Measurements from ENCODE around the gene NPNT. TPM values are rescaled to one million over a fixed set of nuclear protein-coding genes. Genes with fewer than 3 reads are reported as not detected.

NPNT gene
- total RNA-seq, 4 donors from 2014 or later: 3.8 to 12.4 (median 6.9) TPM

DNA sequence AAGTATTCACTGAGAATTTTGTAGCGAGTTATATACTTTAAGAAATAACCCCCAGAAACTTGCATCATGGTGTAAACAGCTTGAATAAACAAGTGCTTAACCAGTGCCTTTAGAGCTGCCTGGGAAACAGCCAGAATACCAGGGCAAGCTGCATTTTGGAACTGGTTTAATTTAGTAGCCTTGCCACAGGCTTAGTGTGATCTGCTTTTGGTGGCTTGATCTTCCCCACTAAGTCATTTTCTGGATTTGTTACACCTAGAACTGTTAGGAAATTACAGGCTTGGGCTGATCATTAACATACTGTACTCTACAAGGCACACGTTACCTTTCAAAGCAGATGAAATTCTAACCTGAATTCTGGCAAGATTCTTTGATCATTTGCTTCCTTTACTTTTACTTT is 35.4 kb downstream of the NPNT start:
- no peak for TF ChIP-seq POLR2A (IDR thresholded peaks at IDR 0.05)
- TF ChIP-seq, protein P1, sequence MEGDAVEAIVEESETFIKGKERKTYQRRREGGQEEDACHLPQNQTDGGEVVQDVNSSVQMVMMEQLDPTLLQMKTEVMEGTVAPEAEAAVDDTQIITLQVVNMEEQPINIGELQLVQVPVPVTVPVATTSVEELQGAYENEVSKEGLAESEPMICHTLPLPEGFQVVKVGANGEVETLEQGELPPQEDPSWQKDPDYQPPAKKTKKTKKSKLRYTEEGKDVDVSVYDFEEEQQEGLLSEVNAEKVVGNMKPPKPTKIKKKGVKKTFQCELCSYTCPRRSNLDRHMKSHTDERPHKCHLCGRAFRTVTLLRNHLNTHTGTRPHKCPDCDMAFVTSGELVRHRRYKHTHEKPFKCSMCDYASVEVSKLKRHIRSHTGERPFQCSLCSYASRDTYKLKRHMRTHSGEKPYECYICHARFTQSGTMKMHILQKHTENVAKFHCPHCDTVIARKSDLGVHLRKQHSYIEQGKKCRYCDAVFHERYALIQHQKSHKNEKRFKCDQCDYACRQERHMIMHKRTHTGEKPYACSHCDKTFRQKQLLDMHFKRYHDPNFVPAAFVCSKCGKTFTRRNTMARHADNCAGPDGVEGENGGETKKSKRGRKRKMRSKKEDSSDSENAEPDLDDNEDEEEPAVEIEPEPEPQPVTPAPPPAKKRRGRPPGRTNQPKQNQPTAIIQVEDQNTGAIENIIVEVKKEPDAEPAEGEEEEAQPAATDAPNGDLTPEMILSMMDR (IDR thresholded peaks at IDR 0.05): no peak
- WGBS, 2 donors: 71 to 72% methylated on average over 2 of the region's 2 CpGs
- no peak for DNase-seq (ENCODE audit: low spot score in 2 of 2)
- H3K4me3 ChIP-seq (ENCODE audit: low read depth, poor library complexity, severe bottlenecking): no peak overlapping the region
- intact Hi-C loops (cut with DNase I; ENCODE audit: low total_unique reads): no loop called here

DNA sequence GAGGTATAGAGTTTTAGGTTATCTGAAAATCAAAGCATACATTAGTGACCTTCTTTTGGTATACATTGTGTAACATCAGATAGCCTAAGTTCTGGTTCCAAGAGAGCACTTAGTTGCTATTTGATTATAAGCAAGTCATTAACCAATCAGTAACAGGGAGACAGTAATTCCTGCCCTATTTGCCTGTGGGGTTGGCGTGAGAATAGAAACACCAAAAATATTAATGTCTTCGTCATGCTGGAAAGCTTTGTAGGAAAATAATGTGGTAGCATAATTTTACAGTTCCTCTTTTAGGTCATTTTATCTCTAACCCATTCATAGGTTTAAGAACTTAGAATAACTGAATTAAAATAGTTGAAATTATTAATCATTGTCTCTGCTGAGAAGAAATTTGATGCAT is 37.8 kb downstream of the NPNT start:
- DNase-seq (ENCODE audit: low spot score in 2 of 2): no peak
- no peak overlapping the region for H3K4me3 ChIP-seq (ENCODE audit: low read depth, poor library complexity, severe bottlenecking)
- intact Hi-C loops (cut with DNase I; ENCODE audit: low total_unique reads): no loop called here
- TF ChIP-seq POLR2A (IDR thresholded peaks at IDR 0.05): no peak
- TF ChIP-seq, protein P1 (IDR thresholded peaks at IDR 0.05): no peak
- WGBS, 2 donors: 65 to 82% methylated on average over 2 of the region's 2 CpGs

DNA sequence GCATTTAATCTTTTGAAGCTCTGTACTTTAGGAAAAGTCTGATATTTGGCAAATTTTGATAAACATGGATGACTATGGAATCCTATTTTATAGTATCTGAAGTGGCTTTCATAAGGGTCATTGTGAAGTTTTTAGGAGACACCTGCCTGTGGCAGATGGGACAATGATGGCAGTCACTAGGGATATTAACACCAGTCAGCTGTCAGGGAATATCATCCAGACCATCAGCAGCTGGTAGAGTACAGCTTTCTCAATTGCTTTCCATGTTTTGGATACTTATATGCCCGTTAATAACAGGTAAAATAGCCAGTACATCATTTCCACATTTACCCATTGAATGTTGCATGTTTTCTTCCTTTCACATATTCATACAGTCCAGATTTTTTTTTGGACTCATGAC is 39.1 kb downstream of the NPNT start:
- intact Hi-C loops (cut with DNase I; ENCODE audit: low total_unique reads): no loop called here
- TF ChIP-seq, protein P1 (IDR thresholded peaks at IDR 0.05): no peak
- no peak for TF ChIP-seq POLR2A (IDR thresholded peaks at IDR 0.05)
- H3K4me3 ChIP-seq (ENCODE audit: low read depth, poor library complexity, severe bottlenecking): no peak overlapping the region
- 78 to 81% methylated on average over 1 of the region's 1 CpG for WGBS, 2 donors
- no peak for DNase-seq (ENCODE audit: low spot score in 2 of 2)

DNA sequence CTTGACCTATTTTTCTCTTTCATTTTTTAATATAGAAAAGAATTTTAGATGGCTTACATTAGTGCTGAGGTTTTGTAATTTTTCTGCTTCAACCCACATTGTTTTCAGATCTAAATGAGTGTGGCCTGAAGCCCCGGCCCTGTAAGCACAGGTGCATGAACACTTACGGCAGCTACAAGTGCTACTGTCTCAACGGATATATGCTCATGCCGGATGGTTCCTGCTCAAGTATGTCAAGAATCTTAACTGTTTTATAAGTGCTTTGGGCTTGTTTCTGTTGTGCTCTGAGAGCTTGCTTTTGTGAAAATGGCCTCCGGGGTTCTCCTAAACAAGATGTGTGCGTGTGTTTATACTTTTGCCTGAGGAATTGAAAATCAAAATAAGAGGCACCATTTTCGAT is 41.6 kb downstream of the NPNT start:
- intact Hi-C loops (cut with DNase I; ENCODE audit: low total_unique reads): no loop called here
- DNase-seq (ENCODE audit: low spot score in 2 of 2): no peak
- TF ChIP-seq, protein P1 (IDR thresholded peaks at IDR 0.05): no peak
- no peak for TF ChIP-seq POLR2A (IDR thresholded peaks at IDR 0.05)
- 62 to 67% methylated on average over 7 of the region's 7 CpGs for WGBS, 2 donors
- no peak overlapping the region for H3K4me3 ChIP-seq (ENCODE audit: low read depth, poor library complexity, severe bottlenecking)

DNA sequence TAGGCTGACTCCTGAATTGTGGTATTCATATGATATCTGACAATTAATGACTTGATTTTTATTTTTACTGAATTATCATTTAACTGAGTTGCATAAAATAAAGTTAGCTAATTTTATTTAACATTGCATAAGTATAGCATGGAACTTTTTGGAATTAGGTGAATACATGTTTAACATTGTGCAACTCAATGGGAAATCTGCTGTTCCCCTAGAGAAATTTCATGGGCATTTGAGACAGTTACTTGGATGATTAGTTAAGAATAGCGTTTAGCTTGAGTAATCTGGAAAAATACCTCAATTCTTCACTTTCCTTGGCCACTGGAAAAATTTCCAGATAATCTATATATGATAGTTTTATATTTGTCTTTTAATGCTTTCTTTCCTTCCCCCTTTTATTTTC is 42.5 kb downstream of the NPNT start:
- no peak for TF ChIP-seq POLR2A (IDR thresholded peaks at IDR 0.05)
- TF ChIP-seq, protein P1 (IDR thresholded peaks at IDR 0.05): no peak
- WGBS, 2 donors: 80 to 85% methylated on average over 1 of the region's 1 CpG
- H3K4me3 ChIP-seq (ENCODE audit: low read depth, poor library complexity, severe bottlenecking): no peak overlapping the region
- no peak for DNase-seq (ENCODE audit: low spot score in 2 of 2)
- intact Hi-C loops (cut with DNase I; ENCODE audit: low total_unique reads): no loop called here

DNA sequence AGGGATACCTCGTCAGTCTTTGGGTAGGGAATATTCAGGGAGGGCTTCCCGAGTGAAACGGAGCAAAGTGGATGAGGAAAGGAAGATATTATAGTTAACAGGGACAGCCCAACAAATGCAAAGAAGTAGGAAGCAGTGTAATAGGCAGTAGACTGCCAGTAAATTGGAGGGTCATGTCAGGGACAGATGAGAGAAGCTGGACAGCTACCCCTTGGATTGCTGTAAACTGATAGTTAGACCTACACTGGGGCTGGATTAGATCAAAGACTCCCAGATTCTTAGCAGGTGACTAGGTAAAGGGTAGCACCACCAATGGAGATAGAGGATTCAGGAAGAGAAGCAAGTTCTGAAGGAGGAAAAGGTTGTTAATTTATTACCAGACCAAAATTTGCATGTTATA is 48.0 kb downstream of the NPNT start:
- no peak for DNase-seq (ENCODE audit: low spot score in 2 of 2)
- intact Hi-C loops (cut with DNase I; ENCODE audit: low total_unique reads): no loop called here
- TF ChIP-seq, protein P1 (IDR thresholded peaks at IDR 0.05): no peak
- TF ChIP-seq POLR2A (IDR thresholded peaks at IDR 0.05): no peak
- 87 to 91% methylated on average over 3 of the region's 3 CpGs for WGBS, 2 donors
- H3K4me3 ChIP-seq (ENCODE audit: low read depth, poor library complexity, severe bottlenecking): no peak overlapping the region

Data from lower leg skin (tissue), 4 donors.